GM19455 (cell line): Measurements from ENCODE around the gene CDK6.
"Not testable (repeated sequence)": the region's sequence is repeated elsewhere in the genome, so short reads cannot be mapped to it uniquely, and the experiment has no call there.

Experiments used
- ATAC-seq: cut with Tn5 transposase; IDR thresholded peaks from one replicate; pipeline ENCODE4 v1.9.1; 2021; ENCODE audit not compliant: unreplicated experiment

The CDK6 gene

DNA sequence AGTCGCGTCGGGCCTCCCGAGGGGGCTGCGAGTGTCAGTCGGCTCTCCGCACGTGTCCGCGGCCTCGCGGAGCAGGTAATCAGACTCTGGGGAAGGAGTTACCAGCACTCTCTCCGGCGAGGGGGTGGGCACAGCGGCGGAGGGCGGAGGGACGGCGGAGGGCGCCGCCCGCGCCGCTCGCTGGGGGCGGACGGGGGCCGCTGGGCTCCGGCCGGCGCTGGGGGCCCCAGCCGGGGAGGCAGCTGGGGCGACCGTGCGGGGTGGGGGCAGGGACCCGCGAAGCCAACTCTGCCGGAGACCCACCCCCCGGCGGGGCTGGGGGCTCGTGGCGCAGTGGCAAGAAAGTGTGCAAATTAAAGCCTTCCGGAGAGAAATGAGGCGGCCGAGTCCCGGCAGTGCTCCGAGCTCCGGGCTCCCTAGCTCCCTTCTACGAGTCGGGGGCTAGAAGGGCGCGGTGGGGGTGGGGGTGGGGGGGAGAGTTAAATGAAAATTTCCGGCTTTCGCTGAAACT is at the start of gene CDK6:
TSS of gene CDK6 (minus strand) at position 85 of the 511 bp plus-strand sequence. CDS start 3,250 bp downstream, outside the sequence.
- peak; percentile 35 for ATAC-seq

GRCh38 chr7:92886039-92886438 is 49.7 kb upstream of the CDK6 start:
- ATAC-seq = not testable (repeated sequence)

DNA sequence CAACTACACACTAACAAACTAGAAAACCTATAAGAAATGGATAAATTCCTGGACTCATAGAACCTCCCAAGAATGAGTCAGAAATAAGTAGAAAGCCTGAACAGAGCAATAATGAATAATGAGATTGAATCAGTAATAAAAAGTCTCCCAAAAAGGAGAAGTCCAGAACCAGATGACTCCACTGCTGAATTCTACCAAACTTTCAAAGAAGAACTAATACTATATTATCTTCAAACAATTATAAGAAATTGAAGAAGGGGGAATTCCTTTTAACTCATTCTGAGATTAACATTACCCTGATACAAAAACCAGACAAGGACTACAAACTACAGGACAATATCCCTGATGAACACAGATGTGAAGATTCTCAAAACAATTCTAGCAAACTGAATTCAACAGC is 47.8 kb upstream of the CDK6 start:
- no peak for ATAC-seq

DNA sequence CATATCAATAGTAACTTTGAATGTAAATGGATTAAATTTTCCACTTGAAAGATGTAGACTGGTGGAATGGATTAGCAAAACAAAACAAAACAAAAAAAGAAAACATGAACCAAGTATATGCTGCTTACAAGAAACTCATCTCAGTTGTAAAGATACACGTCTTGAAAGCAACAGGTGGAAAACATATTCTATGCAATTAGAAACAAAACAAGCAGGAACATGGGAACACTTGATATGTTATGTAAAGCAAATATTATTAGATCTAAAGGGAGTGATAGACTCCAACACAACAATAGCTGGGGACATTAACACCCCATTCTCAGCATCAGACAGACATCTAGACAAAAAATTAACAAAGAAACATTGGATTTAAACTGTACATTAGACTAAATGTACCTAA is 46.4 kb upstream of the CDK6 start:
- no peak for ATAC-seq

GRCh38 chr7:92881091-92881485 is 44.7 kb upstream of the CDK6 start:
- ATAC-seq = no peak

DNA sequence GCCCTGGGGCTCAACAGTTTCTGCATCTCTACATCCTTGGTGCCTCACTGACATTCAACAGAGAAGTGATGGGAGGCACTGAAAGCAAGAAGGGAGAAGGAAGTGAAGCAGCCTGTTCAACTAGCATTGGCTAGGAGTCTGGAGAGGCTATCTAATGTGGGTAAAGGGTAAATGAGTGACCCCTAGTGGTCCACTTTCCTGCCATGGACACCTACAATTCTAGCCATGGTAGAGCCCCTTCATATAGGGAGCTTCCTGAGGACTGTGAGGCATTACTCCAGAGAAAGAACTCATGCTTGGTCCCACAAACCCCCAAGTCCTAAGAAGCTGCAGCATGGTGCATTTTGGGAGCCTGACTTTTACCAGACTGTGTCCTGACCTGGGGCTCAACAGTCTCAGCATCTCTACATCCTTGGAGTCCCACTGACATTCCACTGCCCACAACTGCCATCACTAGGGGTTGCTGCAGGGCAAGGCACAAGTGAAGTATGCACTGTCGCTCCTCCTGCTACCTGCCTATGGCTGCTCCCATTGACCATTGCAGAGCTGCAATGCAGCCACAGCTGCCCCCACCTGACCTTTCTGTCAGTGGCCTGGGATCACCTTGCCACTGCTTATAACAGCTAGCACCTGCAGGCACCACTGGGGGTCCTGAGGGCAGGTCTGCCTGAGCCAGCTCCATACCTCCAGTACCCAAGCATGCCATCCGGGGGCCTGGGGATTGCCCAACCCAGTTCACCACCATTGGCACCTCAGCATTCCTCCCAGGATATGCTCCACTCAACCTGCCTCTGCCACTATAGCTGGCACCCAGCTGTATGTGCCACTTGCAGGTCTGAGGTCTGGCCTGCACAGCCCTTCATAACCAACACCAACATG is 44.1 kb upstream of the CDK6 start:
- no peak for ATAC-seq

DNA sequence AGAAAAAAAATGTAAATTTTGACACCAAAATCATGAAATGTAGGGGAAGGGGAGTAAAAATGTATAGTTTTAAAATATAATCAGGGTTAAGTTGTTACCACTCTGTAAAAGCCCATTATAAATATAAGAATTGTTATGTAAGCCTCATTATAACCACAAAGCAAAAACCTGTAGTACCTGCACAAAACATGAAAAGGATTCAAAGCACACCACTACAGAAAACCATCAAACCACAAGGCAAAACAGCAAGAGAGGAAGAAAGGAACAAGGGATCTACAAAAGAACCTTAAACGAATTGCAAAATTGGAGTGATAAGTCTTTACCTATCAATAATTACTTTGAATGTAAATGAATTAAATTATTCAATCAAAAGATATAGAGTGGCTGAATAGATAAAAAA is 41.0 kb upstream of the CDK6 start:
- ATAC-seq = no peak

- ATAC-seq = no peak
Observed at GRCh38 chr7:92876836-92877235, 40.5 kb upstream of the CDK6 start.

GRCh38 chr7:92875719-92876118 is 39.3 kb upstream of the CDK6 start:
- no peak for ATAC-seq

DNA sequence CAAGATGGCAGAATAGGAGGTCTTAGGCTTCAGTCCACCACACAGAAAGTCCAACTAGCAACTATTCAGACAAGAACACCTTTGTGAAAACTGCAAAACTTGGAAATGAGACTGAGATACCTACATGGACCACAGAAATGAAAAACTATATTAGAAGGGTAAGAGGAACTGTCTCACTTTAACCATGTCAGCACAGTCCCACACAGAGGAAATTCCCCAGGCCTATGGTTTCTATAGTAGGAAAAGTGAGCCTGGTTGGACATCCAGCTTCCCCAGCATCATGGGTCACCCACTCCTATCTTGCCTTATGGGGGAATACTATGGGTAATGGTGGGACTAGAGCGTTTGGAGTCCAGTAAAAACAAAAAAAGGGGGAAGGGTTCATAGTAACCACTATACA is 38.8 kb upstream of the CDK6 start:
- no peak for ATAC-seq

- ATAC-seq = no peak
Observed at GRCh38 chr7:92874567-92874966, 38.2 kb upstream of the CDK6 start.

GRCh38 chr7:92873776-92874175 is 37.4 kb upstream of the CDK6 start:
- no peak for ATAC-seq

DNA sequence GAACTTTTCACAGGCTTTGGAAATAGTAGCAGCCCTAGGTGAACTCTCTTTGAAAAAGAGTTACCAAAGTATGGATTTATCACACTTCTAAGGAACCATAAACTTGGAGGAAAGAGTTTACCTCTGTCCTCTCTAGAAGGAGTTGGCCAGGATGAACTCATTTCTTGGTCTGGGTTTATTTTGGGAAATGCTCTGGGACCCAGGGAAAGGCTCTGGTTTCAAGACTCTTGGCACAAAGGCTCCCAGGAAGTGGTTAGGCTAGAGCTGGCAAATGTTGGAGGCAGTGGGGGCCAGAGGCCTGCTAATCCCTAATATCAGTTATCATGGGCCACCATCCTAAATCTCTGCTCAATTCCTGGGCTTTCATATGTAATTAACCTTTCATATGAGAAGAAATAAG is 36.3 kb upstream of the CDK6 start:
- ATAC-seq = no peak

DNA sequence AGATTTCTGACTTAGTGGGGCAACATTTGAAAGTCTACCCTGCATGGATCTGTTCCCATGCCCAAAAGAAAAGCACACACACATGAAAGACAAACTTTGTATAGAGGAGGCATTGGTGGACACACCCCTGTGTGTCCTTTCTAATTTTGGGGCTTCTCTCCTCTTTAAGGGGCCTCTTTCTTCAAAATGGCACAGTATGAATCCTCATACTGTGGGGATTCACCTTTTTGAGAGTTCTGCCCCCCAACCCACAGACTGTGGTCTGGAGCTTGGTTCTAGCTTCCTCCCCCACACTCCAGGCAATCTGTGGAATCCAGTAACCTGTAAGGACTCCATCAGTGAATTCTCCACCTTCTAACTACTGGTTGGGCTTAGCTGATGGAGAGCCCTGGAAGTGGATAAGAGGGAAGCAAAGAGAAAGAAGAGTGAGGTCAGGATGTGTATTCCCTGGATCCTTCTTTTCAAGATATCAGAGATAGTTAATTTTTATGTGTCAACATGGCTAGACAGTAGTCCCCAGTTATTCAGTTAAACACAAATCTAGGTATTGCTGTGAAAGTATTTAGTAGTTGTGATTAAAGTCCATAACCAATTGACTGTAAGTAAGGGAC is 32.4 kb upstream of the CDK6 start:
- ATAC-seq = no peak

- not testable (repeated sequence) for ATAC-seq
Observed at GRCh38 chr7:92864169-92864568, 27.8 kb upstream of the CDK6 start.

- ATAC-seq = no peak
Observed at GRCh38 chr7:92856436-92856835, 20.1 kb upstream of the CDK6 start.

DNA sequence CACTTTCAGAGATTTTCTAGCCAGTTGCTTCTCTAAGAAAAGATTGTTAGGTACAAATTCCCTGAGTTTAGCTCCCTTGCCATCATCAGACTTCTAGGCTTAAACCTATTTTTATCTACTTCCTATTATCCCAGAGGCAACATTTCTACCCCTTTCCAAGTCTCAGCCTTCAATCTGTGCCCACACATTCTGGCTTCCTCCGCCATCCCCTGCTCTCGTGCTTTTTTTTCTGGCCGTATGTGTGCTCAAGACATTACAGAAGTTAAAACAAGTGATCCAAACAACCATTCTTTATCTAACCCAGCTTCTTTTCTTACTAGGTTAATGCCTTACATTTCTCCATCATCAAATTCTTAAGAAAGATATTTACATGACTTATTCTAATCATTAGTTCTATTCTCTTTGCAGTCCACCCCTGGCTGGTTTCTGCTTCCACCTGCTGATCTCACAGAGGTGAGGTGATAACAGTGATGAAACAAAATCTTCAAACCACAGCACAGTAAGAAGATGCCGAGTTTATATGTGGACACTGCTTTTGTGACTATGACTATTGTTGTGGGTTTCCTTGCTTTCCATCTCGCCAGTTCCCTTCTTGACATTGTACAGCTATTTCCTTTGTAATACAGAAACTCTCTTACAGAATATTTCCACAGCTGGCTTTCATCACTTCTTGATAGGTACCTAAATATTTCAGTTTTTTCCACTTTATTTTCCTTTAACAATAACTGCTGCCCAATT is 18.3 kb upstream of the CDK6 start:
- peak; percentile 64 for ATAC-seq

DNA sequence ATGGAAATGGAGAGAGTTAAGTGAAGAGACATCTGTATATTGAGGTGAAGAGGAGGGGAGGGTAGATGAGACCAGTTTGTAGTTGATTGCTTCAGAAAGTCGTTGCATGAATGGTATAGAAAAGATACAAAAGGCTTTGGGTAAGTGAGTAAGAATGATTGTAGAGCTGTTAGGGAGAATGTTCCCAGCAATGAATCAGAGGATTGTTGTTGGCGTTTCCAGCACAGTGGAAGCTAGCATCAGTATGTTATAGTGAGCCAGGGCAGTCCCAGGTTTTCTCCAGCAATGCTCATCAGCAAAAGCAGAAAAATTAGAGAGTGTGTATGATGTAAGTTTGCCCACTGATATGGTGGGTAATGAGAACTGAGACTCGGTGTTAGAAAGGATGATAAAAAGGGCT is 15.4 kb upstream of the CDK6 start:
- ATAC-seq = no peak

DNA sequence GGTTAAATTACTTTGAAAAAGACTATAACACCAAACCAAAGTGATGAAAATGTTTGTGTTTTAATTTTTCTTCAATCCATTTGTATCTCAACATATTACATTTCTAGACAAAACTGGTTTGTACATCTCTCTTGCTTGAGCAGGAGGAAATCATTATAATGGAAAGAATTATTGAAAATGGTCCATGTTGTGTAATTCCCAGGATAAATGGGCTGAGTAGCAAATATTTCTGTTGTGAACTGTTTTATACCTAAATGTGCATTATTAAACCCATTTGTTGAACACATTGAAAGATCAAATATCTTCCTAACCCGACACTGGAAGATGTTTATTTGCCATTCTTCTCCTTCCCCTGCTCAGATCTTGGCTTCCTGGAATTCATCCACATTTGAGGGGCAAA is 14.1 kb upstream of the CDK6 start:
- no peak for ATAC-seq

DNA sequence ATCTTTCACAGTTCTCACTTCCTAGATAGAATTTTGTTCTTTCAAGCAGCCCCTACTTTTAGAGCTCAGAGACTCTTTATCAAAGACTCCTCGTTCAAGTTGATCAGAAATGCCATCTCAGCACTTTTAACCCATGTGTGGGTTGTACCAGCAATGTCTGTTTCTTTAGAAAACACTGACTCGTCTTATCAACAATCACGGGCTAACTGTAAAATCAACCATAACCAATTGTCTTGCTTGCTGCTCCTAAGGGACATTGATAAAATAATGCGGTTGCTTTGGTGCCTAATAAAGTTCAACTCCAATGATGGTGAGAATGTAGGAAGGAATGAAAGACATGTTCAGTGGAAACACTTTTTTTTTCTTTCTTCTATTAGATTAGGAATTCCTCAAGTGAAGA is 12.9 kb upstream of the CDK6 start:
- ATAC-seq = no peak

DNA sequence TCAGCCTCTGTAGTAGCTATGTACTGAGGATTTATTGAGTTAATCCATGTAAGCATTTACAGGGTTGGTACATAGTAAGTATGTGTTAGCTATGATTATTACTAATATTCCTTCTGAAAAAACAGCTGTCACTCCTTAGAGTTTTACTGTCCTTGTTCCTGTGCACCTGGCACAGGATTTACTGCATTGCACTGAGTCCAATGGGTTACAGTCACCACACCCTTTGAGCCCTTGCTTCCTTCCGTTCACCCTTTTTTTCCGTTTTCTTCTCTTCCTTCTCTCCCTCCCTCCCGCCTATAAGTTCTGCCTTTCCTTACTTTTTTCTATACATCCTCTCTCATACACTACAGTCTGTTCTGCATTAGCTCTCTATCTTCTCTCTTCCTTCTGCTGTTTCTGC is 12.5 kb upstream of the CDK6 start:
- no peak for ATAC-seq

GRCh38 chr7:92848441-92848840 is 12.1 kb upstream of the CDK6 start:
- ATAC-seq = no peak
